ENCODE data around the gene NEURL2.

Gene NEURL2

GRCh38 chr20:45843506-45843905 lies 47.5 kb downstream of the NEURL2 start:
- Histone ChIP-seq H4K20me1 (ENCODE audit: insufficient read depth, low read length) (no peaks in the 10 kb centered on the region), H3K27ac (ENCODE audit: low read length) (no peak overlapping the region), H2AFZ (ENCODE audit: low read length) (no peak overlapping the region), H3K9ac (ENCODE audit: low read length) (no peak overlapping the region), H3K9me3 (replicated peaks; ENCODE audit: insufficient read depth, low read length) (no peaks in the 10 kb centered on the region), H3K9me2 (replicated peaks; ENCODE audit: insufficient read depth, low read length) (no peaks in the 10 kb centered on the region), H3K36me3 (replicated peaks; ENCODE audit: insufficient read depth, low read length) (no peaks in the 10 kb centered on the region), H3F3A (ENCODE audit: insufficient read depth, low read length) (no peaks in the 10 kb centered on the region), H3K4me3 (ENCODE audit: low read length) (no peak overlapping the region), H3K27me3 (replicated peaks; ENCODE audit: insufficient read depth, low read length) (no peaks in the 10 kb centered on the region), H3K79me2 (ENCODE audit: low read length) (no peaks in the 10 kb centered on the region), H3K4me2 (ENCODE audit: low read depth, low read length) (no peak overlapping the region), H3K4me1 (ENCODE audit: low read length) (no peaks in the 10 kb centered on the region)
- no peak for DNase-seq
- TF ChIP-seq CTCF (IDR thresholded peaks at IDR 0.05; ENCODE audit: low read length) (no peak), EZH2phosphoT487 (IDR thresholded peaks at IDR 0.05; ENCODE audit: low read length) (no peak), EZH2 (optimal IDR thresholded peaks at IDR 0.05; ENCODE audit: low read depth, low read length) (no peak)

DNA sequence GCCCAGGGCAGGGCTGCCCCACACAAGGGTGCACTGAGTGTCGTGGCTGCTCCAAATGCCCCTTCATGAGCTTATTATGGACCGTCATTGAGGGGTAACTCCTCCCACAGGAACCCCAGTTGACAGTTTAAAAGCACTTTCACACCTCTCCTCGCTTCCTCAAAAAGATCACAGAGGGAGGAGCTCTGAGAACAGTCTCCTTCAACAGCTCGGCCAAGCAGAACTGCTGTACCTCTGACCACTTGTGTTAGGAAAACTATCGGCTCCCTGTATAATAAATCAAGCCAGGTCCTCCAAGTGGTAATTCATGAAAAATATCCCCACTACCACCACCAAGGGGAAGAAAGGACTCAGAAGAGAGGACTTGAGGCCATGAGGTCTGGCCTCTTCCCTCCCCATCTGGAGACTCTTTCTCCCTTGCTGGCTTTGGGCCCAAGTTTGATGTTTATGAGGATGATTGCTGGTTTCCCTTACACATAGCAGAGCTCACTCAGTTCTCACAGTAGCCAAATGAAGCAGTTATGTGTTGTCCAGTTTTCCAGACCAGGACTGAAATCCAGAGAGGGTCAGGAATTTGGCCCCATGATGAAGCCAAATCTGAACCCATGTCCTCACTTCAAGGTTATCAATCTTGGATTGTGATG lies 48.7 kb downstream of the NEURL2 start:
- Histone ChIP-seq H3K9me3 (replicated peaks; ENCODE audit: insufficient read depth, low read length) (no peaks in the 10 kb centered on the region), H3K27ac (ENCODE audit: low read length) (no peak overlapping the region), H3F3A (ENCODE audit: insufficient read depth, low read length) (no peaks in the 10 kb centered on the region), H3K79me2 (ENCODE audit: low read length) (no peaks in the 10 kb centered on the region), H3K36me3 (replicated peaks; ENCODE audit: insufficient read depth, low read length) (no peaks in the 10 kb centered on the region), H3K9me2 (replicated peaks; ENCODE audit: insufficient read depth, low read length) (no peaks in the 10 kb centered on the region), H4K20me1 (ENCODE audit: insufficient read depth, low read length) (no peaks in the 10 kb centered on the region), H3K4me1 (ENCODE audit: low read length) (no peaks in the 10 kb centered on the region), H3K9ac (ENCODE audit: low read length) (no peak overlapping the region), H2AFZ (ENCODE audit: low read length) (no peak overlapping the region), H3K4me2 (ENCODE audit: low read depth, low read length) (no peak overlapping the region), H3K4me3 (ENCODE audit: low read length) (no peak overlapping the region), H3K27me3 (replicated peaks; ENCODE audit: insufficient read depth, low read length) (no peaks in the 10 kb centered on the region)
- TF ChIP-seq CTCF (IDR thresholded peaks at IDR 0.05; ENCODE audit: low read length) (no peak), EZH2 (optimal IDR thresholded peaks at IDR 0.05; ENCODE audit: low read depth, low read length) (no peak)
- no peak for DNase-seq

- H3K27ac ChIP-seq (ENCODE audit: low read length) = no peak overlapping the region
- no peak overlapping the region for H3K4me3 ChIP-seq (ENCODE audit: low read length)
These were observed 49.4 kb downstream of the NEURL2 start for GRCh38 chr20:45841407-45842129.

More at GRCh38 chr20:45841407-45842129, 49.4 kb downstream of the NEURL2 start:
- H3K36me3 ChIP-seq (replicated peaks; ENCODE audit: insufficient read depth, low read length) = no peaks in the 10 kb centered on the region
- TF ChIP-seq CTCF (IDR thresholded peaks at IDR 0.05; ENCODE audit: low read length) (no peak), EZH2phosphoT487 (IDR thresholded peaks at IDR 0.05; ENCODE audit: low read length) (no peak)
- H3K9me2 ChIP-seq (replicated peaks; ENCODE audit: insufficient read depth, low read length) = no peaks in the 10 kb centered on the region
- no peak overlapping the region for H2AFZ ChIP-seq (ENCODE audit: low read length)
- H3K4me2 ChIP-seq (ENCODE audit: low read depth, low read length) = no peak overlapping the region
- no peaks in the 10 kb centered on the region for H3K27me3 ChIP-seq (replicated peaks; ENCODE audit: insufficient read depth, low read length)
- no peak for DNase-seq
- no peaks in the 10 kb centered on the region for H3K4me1 ChIP-seq (ENCODE audit: low read length)
- no peaks in the 10 kb centered on the region for H3K9me3 ChIP-seq (replicated peaks; ENCODE audit: insufficient read depth, low read length)
- H3K9ac ChIP-seq (ENCODE audit: low read length) = no peak overlapping the region
- no peaks in the 10 kb centered on the region for H3F3A ChIP-seq (ENCODE audit: insufficient read depth, low read length)
- no peaks in the 10 kb centered on the region for H4K20me1 ChIP-seq (ENCODE audit: insufficient read depth, low read length)
- H3K79me2 ChIP-seq (ENCODE audit: low read length) = no peaks in the 10 kb centered on the region
